ENCODE results near the gene GGTLC1.
"Not testable (repeated sequence)": the region's sequence is repeated elsewhere in the genome, so short reads cannot be mapped to it uniquely, and the experiment has no call there.

The GGTLC1 gene

GRCh38 chr20:23993440-23993839, 4.9 kb upstream of the GGTLC1 start:
- DNase-seq: not testable (repeated sequence)

- not testable (repeated sequence) for DNase-seq
Measured at GRCh38 chr20:23990296-23990695, 1.7 kb upstream of the GGTLC1 start.

GRCh38 chr20:23988966-23989365, 387 bp upstream of the GGTLC1 start:
- not testable (repeated sequence) for DNase-seq

GRCh38 chr20:23986716-23987115, 1.9 kb downstream of the GGTLC1 start:
- DNase-seq: not testable (repeated sequence)

- not testable (repeated sequence) for DNase-seq
Measured at GRCh38 chr20:23986310-23986709, 2.3 kb downstream of the GGTLC1 start.

- not testable (repeated sequence) for DNase-seq
Measured at GRCh38 chr20:23985790-23986225, 2.8 kb downstream of the GGTLC1 start.

- not testable (repeated sequence) for DNase-seq
Measured at GRCh38 chr20:23985066-23985789, 3.4 kb downstream of the GGTLC1 start.

GRCh38 chr20:23984476-23985023, 4.0 kb downstream of the GGTLC1 start:
- not testable (repeated sequence) for DNase-seq

GRCh38 chr20:23982112-23983018, 6.2 kb downstream of the GGTLC1 start:
- not testable (repeated sequence) for DNase-seq

- not testable (repeated sequence) for DNase-seq
Measured at GRCh38 chr20:23981526-23981925, 7.1 kb downstream of the GGTLC1 start.

GRCh38 chr20:23981014-23981413, 7.6 kb downstream of the GGTLC1 start:
- not testable (repeated sequence) for DNase-seq

- DNase-seq: not testable (repeated sequence)
Measured at GRCh38 chr20:23979899-23980811, 8.4 kb downstream of the GGTLC1 start.

GRCh38 chr20:23979380-23979779, 9.2 kb downstream of the GGTLC1 start:
- not testable (repeated sequence) for DNase-seq

GRCh38 chr20:23978457-23978856, 10.1 kb downstream of the GGTLC1 start:
- DNase-seq: not testable (repeated sequence)

- DNase-seq: no peak
Measured at GRCh38 chr20:23974966-23975365, 13.6 kb downstream of the GGTLC1 start.

GRCh38 chr20:23971310-23971709, 17.3 kb downstream of the GGTLC1 start:
- DNase-seq: no peak

GRCh38 chr20:23970049-23970448, 18.5 kb downstream of the GGTLC1 start:
- no peak for DNase-seq

GRCh38 chr20:23967616-23967979, 21.0 kb downstream of the GGTLC1 start:
- DNase-seq: no peak

GRCh38 chr20:23966927-23967615, 21.5 kb downstream of the GGTLC1 start:
- no peak for DNase-seq

GRCh38 chr20:23966298-23966697, 22.3 kb downstream of the GGTLC1 start:
- DNase-seq: no peak

GRCh38 chr20:23963941-23964340, 24.6 kb downstream of the GGTLC1 start:
- no peak for DNase-seq

- DNase-seq: no peak
Measured at GRCh38 chr20:23962272-23962671, 26.3 kb downstream of the GGTLC1 start.
